ENCODE results near the gene GRIP1.

The GRIP1 gene

GRCh38 chr12:66375560-66375959 is 303.3 kb downstream of the GRIP1 start:
- no peaks in the 10 kb centered on the region for H3K36me3 ChIP-seq (replicated peaks)
- no peak overlapping the region for H3K27ac ChIP-seq
- in situ Hi-C loops (cut with HindIII; ENCODE audit: low pct_ligation_motif_present, low sequenced_read_pairs): no loop called here
- no peak for TF ChIP-seq CTCF (IDR thresholded peaks at IDR 0.05; ENCODE audit: low read depth, low read length, missing control alignments)
- H3K27me3 ChIP-seq (replicated peaks): no peaks in the 10 kb centered on the region
- no peak for DNase-seq
- H3K4me3 ChIP-seq (ENCODE audit: low read depth, low read length): no peak overlapping the region

GRCh38 chr12:66371982-66372381 is 306.9 kb downstream of the GRIP1 start:
- H3K36me3 ChIP-seq (replicated peaks): no peaks in the 10 kb centered on the region
- H3K27ac ChIP-seq: no peak overlapping the region
- no peaks in the 10 kb centered on the region for H3K27me3 ChIP-seq (replicated peaks)
- no peak for DNase-seq
- no peak for TF ChIP-seq CTCF (IDR thresholded peaks at IDR 0.05; ENCODE audit: low read depth, low read length, missing control alignments)
- H3K4me3 ChIP-seq (ENCODE audit: low read depth, low read length): no peak overlapping the region
- in situ Hi-C loops (cut with HindIII; ENCODE audit: low pct_ligation_motif_present, low sequenced_read_pairs): no loop called here

- no peak overlapping the region for H3K27ac ChIP-seq
- no peak for TF ChIP-seq CTCF (IDR thresholded peaks at IDR 0.05; ENCODE audit: low read depth, low read length, missing control alignments)
- in situ Hi-C loops (cut with HindIII; ENCODE audit: low pct_ligation_motif_present, low sequenced_read_pairs): no loop called here
- H3K27me3 ChIP-seq (replicated peaks): no peaks in the 10 kb centered on the region
- DNase-seq: no peak
- no peaks in the 10 kb centered on the region for H3K36me3 ChIP-seq (replicated peaks)
- no peak overlapping the region for H3K4me3 ChIP-seq (ENCODE audit: low read depth, low read length)
Observed at GRCh38 chr12:66367015-66367667, 311.7 kb downstream of the GRIP1 start.

- in situ Hi-C loops (cut with HindIII; ENCODE audit: low pct_ligation_motif_present, low sequenced_read_pairs): no loop called here
- Histone ChIP-seq H3K27me3 (replicated peaks) (no peaks in the 10 kb centered on the region), H3K36me3 (replicated peaks) (no peaks in the 10 kb centered on the region), H3K4me3 (ENCODE audit: low read depth, low read length) (no peak overlapping the region), H3K27ac (no peak overlapping the region)
- TF ChIP-seq CTCF (IDR thresholded peaks at IDR 0.05; ENCODE audit: low read depth, low read length, missing control alignments): no peak
- peak; percentile 11 for DNase-seq
Observed at GRCh38 chr12:66365718-66366490, 313.0 kb downstream of the GRIP1 start.

- in situ Hi-C loops (cut with HindIII; ENCODE audit: low pct_ligation_motif_present, low sequenced_read_pairs): no loop called here
- no peak overlapping the region for H3K27ac ChIP-seq
- no peak for TF ChIP-seq CTCF (IDR thresholded peaks at IDR 0.05; ENCODE audit: low read depth, low read length, missing control alignments)
- H3K27me3 ChIP-seq (replicated peaks): no peaks in the 10 kb centered on the region
- H3K4me3 ChIP-seq (ENCODE audit: low read depth, low read length): no peak overlapping the region
- no peak for DNase-seq
- H3K36me3 ChIP-seq (replicated peaks): no peaks in the 10 kb centered on the region
Observed at GRCh38 chr12:66361703-66362102, 317.2 kb downstream of the GRIP1 start.
